GM19043 (cell line): ENCODE results near the gene PHF2.

Experiments used
- ATAC-seq: cut with Tn5 transposase; IDR thresholded peaks from one replicate; pipeline ENCODE4 v1.9.1; 2021; ENCODE audit warnings: low read depth; ENCODE audit not compliant: unreplicated experiment

Gene PHF2

GRCh38 chr9:93567271-93567959 is 9.0 kb upstream of the PHF2 start:
- ATAC-seq: no peak

- ATAC-seq: no peak
Measured at GRCh38 chr9:93568169-93568568, 8.2 kb upstream of the PHF2 start.

GRCh38 chr9:93569621-93570174 is 6.7 kb upstream of the PHF2 start:
- no peak for ATAC-seq

DNA sequence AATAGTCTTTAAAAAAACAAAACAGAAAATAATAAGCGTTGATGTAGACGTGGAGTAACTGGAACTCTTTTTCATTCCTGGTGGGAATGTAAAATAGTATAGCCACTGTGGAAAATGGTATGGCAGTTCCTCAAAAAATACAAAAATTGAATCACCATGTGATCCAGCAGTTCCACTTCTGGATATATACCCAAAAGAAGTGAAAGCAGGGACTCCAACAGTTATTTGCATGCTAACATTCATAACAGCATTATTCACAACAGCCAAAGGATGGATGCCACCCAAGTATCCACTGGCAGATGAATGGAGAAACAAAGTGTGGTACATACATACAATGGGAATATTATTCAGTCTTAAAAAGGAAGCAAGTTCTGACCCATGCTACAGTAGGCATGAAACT is 4.2 kb upstream of the PHF2 start:
- ATAC-seq: no peak

DNA sequence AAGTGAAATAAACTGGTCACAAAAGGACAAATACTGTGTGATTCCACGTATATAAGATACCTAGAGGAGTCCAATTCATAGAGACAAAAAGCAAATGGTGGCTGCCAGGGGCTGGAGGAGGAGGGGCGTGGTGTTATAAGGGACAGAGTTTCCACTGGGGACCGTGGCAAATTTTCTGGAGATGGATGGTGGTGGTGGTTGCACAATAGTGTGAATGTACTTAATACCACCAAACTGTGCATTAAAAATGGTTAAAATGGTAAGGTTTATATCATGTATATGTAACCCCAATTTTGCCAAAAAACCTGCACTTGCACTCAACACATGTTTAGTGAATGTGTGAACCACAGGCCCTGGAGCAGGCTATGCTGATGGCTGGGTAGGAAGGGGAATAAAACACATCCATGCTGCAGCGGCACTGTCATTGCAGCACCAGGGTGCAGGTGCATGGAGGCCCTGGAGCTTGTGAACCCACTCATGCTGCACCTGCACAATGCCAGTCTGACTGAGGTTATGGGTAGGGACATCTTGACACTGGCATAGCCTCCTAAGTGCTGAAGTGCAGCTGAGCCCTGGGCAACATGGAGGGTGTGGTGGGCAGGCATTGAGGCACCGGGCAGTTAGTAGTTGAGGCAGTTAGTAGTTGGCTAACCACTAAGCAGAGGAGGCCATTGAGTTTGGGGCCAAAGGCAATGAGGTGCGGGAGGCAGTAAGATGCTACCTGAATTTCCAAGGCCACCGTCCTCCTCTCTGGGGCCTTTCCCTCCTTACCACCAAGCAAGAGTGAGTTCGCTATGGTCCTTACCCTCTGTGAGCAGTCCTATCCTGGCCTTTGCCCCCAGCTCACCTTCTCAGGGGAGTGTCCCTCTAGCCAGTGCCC is 3.5 kb upstream of the PHF2 start:
- ATAC-seq: no peak

GRCh38 chr9:93573516-93573828 is 2.9 kb upstream of the PHF2 start:
- ATAC-seq: no peak

DNA sequence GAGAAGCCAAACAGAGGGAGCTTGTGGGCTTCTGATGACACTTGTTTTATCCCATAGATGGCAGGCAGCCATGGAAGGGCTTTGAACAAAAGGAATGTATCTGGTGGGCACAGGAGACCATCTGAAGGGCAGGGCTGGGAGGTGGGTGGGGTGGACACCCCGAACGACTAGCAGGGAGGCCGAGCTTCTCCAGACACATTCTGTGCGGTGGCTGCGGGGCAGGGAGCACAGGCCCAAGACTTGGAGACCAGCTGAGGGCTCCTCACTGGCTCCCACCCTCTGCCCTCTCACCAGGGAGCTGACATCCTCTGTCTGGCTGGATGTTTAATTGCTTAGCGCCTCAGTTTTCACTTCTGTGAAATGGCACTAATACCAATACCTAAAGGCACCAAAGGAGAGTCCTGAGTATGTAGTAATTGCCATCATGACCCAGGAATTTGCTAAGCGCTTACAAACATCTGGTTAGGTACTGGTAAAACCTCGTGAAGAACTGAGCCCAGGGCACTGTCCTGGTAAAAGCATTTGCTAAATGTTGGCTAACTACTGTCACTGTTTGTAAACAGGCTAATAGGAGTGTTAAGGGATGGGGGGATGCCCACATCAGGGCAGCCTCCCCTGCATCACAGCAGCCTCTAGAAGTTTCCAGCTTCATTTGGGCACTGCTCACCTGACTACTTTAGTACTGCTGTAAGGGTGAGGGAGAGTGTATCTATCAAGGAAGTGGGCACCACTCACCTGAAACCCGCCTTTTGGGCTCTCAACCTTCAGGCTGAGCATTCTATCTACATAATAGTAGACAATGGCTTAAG is 2.1 kb upstream of the PHF2 start:
- no peak for ATAC-seq

DNA sequence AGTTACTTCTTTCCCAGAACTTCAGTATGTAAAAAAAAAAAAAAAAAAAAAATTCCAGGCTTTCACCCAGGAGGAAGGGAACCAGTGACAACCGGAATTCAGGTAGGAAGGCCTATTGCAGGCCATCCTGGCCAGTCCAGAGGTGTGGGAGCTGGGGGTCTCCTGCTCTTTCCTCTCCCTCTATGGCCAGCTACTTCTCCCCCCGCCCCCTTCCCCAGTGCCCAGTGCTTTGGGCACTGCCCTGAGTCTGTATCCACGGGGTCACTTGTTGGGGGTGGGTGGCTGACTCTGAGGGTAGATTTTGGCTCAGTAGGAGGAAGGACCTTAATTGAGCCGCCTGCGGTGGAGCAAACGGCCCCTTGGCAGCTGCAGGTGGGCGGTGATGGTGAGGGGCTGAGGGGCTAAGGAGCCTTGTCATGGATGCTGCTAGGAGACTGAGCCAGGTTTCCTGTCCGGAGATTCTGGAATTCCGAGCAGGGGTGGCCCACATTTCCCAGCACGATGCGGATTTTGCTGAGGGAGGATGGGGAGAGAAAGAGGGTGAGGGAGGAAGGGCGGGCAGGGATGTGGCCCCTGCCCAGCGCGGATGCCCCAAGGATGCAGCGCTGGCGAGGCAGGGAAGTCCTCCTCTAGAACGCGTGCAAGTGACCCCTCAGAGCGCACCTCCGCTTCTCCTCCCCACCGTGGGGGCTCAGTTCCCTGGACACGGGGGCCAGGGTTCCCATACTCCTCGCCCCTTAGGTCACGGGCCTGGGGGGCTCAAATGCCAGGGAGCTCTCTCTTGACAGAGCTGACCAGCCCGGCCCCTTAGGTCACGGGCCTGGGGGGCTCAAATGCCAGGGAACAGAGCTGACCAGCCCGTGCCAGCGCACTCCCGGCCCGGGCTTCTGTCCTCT is 1.2 kb upstream of the PHF2 start:
- ATAC-seq: no peak

DNA sequence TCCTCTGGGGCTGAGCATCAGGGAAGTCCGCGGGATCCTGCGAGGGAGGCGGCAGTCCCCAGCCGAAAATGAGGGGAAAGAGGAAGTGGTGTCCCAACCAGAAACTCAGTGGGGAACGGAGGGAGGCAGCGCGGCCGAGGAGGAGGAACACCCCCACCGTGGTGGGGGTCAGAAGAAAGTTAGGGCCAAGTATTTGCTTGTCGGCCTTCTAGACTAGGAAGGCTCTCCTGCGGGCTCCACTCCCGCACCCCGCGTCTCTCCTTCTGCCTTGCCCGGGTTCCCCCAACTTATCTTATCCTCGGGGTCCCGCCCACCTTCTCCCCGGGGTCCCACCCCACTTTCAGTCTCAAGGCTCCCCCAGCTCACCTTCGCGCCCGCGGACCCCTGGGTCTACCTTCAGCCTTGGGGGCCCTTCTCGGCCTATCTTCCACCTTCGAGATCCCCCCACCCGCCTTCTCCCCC is 557 bp upstream of the PHF2 start:
- no peak for ATAC-seq

DNA sequence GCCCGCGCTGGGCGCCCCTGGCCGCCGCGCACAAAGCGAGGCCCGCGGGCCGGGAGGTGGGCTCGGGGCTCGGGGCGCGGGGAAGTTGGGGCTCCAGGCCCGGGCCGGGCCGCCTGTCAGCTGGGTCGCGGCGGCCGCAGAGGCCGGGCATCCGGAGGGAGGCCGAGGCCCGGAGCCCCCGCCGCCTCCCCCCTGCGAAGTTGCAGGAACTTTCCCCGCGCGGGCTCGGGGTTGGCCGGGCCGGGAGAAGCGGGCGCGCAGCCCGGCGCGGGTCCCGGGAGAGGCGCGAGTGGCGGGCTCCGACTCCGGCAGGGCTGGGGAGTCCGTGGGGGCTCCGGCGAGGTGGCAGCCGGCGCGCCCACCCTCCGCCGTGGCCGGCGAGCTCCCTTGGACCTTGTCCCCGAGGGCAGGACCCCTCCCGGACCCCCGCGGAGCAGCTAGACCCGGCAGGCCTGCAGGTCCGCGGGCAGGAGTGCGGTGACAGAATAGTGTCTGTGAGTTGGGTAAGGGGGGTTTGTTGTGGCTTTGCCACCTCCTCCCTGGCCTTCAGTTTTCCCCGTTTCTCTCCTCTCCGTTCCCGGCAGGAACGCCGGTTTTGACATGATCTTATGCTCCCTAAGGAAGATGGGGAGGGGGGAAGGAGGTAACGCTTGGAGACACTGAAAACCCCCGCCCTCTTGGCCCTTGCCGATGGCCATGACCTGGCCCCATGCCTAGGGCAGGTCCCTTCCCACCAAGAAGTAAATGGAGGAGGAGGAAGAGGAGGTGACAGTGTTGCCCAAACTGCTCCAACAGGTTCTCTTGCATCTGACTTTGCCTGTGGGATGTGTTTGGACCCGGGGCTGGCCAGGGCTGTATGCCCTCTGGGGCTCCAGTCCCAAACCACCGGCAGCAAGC is 942 bp downstream of the PHF2 start:
- no peak for ATAC-seq

DNA sequence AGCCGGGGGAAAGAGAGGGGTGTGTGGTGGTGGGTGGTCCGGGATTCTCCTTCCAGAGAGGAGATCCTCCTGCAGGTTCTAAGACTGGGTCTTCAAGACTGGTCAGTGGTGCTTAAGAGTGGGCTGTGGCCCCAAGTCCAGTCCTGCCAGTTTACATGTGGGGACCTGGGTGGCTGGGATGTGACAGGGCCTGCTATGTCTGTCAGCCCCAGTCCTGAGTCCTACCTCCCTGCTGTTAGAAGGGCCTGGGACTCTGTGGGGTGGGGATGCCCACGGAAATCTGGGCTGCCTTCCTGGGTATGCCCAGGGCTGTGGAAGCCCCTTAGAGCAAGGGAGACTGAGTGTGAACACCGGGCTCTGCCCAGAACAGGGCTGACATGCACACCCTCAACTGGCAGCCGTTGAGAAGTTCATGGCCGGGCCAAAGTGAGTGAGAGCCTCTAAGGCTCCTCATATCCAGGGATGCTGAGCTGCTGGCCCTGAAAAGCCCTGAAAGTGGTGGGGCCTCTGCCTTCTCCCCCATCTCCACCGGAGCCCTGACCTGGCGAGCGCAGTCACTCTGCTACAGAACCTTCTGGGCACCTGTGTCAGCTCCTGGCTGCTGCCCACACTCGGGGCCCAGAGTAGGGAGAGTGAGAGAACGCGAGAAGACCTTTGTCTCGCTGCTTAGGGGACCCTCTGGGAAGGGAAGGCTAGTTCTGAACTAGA is 1.7 kb downstream of the PHF2 start:
- ATAC-seq: no peak

DNA sequence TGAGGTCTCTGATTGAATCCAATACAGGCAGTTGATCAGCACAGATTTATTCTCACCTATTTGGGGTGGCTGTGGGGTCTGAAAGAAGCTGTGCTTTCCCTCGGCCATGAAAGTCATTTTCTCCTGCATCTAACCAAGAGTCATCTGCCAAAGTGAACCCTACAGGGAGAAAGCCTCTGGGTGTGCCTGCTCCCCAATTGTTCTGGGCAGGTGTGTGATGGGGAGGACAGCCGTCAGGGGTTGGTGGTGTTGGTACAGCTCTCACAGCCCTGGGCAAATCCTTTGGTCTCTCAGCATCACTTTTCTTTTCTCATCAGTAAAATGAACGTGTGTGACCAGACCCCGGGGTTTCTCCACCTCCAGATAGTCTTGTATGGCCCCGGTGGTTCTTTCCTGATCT is 2.5 kb downstream of the PHF2 start:
- ATAC-seq: no peak

DNA sequence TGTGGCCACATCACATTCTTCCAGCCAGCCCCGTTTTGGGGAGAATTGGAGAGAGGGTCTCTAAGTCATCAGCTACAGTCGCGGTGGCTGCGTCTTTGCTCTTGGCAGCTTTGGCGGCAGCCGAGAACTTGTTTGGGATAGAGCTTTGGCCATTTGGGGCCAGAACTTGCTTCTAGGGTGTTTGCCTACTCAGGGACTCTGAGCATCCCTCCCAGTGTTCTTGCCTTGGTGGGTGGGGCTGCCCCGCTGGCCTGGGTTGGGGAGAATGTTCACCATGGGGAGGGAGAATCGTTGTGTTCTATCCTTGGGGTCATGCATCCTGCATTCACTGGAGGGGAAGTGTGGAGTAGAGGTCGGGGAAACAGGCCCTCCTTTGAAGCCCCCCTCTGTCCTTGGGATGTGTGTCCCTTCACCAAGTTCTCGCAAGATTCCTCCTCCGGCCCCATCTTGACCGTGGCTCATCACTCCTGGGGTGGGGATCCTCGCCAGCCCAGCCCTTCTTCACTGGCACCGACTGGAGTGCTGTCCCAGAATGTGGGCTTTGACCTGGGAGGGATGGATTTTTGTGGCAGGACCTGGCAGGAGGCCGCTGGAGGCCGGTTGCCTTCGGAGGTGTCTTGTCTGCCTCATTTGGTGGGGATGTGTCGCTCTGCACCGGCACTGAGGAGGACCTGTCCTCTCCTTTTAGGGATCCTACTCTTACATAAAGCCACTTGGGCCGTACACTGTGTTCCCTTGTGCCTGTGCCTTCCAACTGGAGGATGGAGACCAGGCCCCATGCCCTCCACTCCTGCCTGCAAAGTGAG is 3.5 kb downstream of the PHF2 start:
- ATAC-seq: no peak

DNA sequence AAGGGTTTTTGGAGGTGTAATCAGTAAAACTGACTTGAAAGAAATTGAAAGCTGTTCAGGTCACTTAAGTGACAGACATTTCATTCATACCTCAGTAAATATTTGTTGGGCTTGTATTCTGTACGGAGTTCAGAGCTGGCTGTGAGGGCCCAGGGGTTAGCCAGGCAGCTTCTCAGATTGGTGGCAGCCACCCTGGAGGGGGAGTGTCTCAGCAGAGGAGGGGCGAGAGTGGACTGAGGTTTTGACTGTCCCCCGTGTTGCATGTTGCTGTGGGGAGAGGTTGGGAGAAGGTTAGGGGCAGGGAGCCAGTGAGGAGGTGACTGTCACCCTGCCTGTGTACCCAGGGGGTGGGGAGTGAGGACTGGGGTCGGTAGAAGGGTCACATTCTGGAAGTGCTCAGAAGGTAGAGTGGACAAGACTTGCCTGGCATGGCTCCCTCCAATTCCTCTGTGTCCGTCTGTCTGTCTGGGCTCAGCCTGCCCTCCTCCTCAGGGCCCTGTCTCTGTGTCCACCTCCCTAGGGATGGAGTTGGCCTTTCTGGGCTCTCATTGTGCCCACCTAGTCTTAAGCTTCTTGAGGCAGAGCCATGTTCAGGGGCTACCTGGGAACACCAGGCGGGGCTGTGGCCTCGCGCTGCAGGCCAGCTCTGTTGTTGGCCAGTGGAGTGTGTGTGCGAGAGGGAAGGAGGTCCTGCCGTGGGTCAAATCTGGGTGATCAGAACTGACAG is 4.4 kb downstream of the PHF2 start:
- no peak for ATAC-seq

DNA sequence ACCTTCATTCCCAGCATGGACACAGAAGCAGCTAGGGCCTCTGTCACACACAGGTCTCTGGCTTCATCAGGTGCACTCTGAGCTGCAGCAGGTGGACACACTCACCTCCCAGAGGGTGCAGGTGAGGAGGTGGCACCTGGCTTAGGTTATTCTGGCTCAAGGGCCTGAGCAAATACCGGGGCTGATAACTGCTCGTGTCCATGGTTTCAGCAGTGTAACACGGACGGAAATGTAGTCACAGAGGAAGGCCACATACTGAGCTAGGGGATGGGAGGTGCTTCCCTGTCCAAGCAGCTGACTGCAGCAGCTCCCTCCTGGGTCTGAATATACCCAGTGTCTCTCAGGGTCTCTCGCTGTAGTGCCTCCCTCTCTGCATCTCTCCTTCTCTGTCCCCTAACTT is 5.7 kb downstream of the PHF2 start:
- no peak for ATAC-seq

DNA sequence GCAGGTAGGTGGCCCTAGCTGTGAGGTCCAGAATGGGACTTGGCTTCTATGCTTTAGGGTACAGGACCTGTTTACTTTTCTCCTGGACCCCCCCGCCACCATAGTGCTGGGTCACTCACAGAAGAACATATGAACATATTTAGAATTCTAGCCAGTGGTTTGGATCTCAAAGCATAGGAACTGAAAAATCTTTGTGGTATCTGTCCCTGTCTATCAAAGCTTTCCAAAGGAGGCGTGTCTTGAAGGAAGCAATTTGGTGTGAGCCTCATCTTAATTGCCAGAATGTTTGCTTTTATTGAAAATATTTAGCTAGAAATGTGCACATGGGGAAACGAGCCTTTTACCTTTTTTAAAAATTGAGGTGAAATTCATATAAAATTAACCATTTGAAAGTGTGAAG is 6.2 kb downstream of the PHF2 start:
- ATAC-seq: no peak

DNA sequence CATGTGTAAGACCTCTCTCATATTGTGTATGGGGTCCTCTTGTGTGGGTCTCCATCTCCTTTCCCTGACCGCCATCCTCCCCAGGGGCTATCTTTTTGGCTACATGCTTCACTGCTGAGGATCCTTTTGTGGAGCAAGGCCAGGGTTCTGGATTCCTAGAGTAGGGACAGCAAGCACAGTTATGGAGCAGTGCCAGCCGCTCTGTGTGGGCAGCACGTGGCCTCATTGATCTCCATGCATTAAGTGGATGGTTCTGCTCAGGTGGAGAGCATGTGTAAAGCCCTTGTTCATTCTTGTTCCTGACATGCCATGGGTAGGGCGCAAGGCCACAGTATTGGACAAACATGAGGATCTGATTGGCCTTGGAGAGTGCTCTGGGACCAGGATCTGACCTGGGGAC is 8.9 kb downstream of the PHF2 start:
- ATAC-seq: no peak
